GM13977 (cell line): ENCODE measurements around the gene NRARP.

Source experiments
- DNase-seq: peaks from one replicate; pipeline ENCODE4 v3.0.0; 2012; ENCODE audit warnings: low spot score
- CTCF ChIP-seq: IDR thresholded peaks from 2 replicates; pipeline ENCODE4 v1.5.1; 2012; ENCODE audit warnings: mild to moderate bottlenecking, control low read depth; ENCODE audit not compliant: insufficient read depth; ENCODE audit errors: extremely low read depth, missing control alignments
- in situ Hi-C: fragments of 300-500 bp; cut with MboI; formaldehyde crosslinking; loops from one replicate; pipeline ENCODE4 v1.12.0; 2022; ENCODE audit warnings: low sequenced_read_pairs, low pct_unique_long_range_greater_than_20kb, mixed read lengths, inconsistent platforms; ENCODE audit not compliant: unreplicated experiment

NRARP gene

DNA sequence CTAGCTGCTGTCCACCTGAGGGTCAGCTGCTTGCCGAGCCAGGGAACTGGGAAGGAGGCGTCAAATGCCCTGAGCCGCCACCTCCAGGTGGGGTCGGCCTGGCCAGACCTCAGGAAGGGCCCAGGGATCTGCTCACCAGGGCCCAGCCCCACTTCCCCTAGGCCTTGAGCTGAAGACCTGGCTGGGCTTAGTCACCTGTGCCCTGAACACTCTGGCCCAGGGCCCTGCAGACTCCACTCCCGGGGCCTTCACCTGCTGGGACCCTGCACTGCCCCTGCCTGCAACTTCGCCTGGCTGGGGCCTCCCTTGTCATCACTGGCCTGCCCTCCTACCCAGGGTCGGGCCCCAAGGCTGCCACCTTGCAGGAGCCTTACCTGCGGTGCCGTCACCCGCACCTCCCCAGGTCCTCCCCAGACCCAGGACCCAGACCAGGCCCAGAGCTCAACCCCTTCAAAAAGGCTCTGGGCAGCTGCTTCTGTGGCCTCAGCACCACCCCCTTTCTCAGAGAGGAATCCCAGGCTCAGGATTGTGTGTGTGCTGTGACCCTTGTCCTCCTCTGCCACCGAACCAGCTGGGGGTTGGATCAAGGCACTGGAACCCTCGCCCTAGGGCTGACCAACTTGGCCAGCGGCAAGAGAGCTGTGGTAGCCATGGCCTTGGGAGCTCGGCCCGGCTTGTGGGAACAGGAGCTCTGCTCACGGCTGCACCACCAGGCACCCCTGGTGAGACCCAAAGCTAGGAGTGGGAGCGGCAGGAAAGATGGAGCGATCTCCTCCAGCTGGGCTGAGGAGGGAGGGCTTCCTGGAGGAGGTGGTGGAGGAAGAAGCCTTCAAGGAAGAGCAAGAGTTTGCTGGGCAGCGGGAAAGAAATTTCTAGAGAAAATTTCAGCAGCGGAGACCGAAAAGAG lies 48.1 kb downstream of the NRARP start:
- TF ChIP-seq CTCF, result no peak
- DNase-seq, result no peak
- in situ Hi-C loops, result no loop called here

GRCh38 chr9:137252555-137253506 lies 49.2 kb downstream of the NRARP start:
- in situ Hi-C loops, result no loop called here
- TF ChIP-seq CTCF, result no peak
- no peak for DNase-seq

DNA sequence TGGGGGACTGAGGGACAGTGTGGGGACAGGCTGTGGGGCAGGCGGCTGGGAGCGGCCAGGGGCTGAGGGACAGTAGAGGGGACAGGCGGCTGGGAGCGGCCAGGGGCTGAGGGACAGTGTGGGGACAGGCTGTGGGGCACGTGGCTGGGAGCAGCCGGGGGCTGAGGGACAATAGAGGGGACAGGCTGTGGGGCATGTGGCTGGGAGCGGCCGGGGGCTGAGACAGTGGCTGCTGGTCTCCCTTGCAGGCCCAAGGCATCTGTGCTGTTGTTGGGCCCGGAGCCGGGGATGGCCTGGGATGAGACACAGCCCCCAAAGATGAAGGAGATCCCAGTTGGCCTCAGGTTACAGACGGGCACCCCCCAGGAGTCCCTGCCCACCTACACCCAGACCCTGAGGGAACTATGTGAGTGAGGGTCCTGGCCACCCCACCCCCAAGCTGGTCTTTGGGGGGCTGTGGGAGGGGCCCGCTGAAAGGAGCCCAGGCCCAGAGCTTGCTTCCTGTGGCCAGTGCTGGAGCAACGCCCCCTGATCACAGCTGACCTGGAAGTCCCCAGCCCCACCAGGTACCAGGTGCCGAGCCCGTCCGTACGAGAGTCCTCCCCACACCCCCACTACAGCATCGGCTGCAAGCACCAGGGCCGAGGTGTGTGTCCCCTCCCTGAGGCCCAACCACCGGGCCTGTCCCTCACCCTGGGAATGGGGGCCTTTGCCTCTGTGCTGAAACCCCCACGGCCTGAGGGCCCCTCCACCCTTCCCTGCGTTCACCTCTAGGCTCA lies 50.4 kb downstream of the NRARP start:
- DNase-seq, result no peak
- no peak for TF ChIP-seq CTCF
- in situ Hi-C loops, result no loop called here

- DNase-seq, result no peak
- no peak for TF ChIP-seq CTCF
These were observed 50.9 kb downstream of the NRARP start, which contains the start of gene STPG3 for GRCh38 chr9:137251194-137251461. STPG3 (plus strand) TSS chr9:137251286; CDS start chr9:137251287, 1 bp downstream.

GRCh38 chr9:137250329-137251193 lies 51.5 kb downstream of the NRARP start:
- no peak for TF ChIP-seq CTCF
- no peak for DNase-seq
- in situ Hi-C loops, result no loop called here

More at GRCh38 chr9:137251194-137251461, 50.9 kb downstream of the NRARP start, which contains the start of gene STPG3:
- in situ Hi-C loops, result no loop called here
